Lower leg skin (tissue), 4 donors: Measurements from ENCODE around the gene INTS7. TPM values are rescaled to one million over a fixed set of nuclear protein-coding genes. Genes with fewer than 3 reads are reported as not detected.

ENCODE experiments used
- DNase-seq, 2 donors: peaks; one replicate each; pipeline ENCODE4 v3.0.0-alpha.2; 2019; ENCODE audit warnings: low spot score in 2 of 2
- H3K4me3 ChIP-seq: fragments of 200-600 bp; sonication (generic); 2 replicates; pipeline ENCODE4 v1.5.1; 2017; ENCODE audit warnings: mild to moderate bottlenecking, low read depth; ENCODE audit not compliant: poor library complexity, severe bottlenecking
- POLR2A ChIP-seq, 2 donors: fragments of 450-650 bp; IDR thresholded peaks; one replicate each; pipeline ENCODE4 v1.6.1; 2016 to 2017; ENCODE audit warnings: antibody characterized with exemption in 2 of 2, mild to moderate bottlenecking in 1 of 2, moderate library complexity in 1 of 2
- WGBS, 2 donors: methylation state at CpG; one replicate each; pipeline ENCODE4 v1.1.5; 2018; 5-methylcytosine and 5-hydroxymethylcytosine counted together
- intact Hi-C: fragments of 100-400 bp; cut with DNase I; formaldehyde crosslinking; loops from one replicate; pipeline ENCODE4 v1.15.0; 2023; ENCODE audit warnings: low total_unique reads
- total RNA-seq, 4 donors: library from RNA; depleted of rRNA; stranded (reverse); fragments of >200 nt; gene quantifications; one replicate each; pipeline ENCODE4 v1.1.0, GENCODE V29; 2016
- TF ChIP-seq, protein P1 (sequence below), 3 donors: fragments of 450-650 bp; IDR thresholded peaks; one replicate each; pipeline ENCODE4 v1.5.1; 2016; ENCODE audit warnings: antibody characterized with exemption in 3 of 3, mild to moderate bottlenecking in 3 of 3, moderate library complexity in 2 of 3

INTS7 gene
- total RNA-seq, 4 donors from 2014 or later = 8.5 to 15.5 (median 11.0) TPM

DNA sequence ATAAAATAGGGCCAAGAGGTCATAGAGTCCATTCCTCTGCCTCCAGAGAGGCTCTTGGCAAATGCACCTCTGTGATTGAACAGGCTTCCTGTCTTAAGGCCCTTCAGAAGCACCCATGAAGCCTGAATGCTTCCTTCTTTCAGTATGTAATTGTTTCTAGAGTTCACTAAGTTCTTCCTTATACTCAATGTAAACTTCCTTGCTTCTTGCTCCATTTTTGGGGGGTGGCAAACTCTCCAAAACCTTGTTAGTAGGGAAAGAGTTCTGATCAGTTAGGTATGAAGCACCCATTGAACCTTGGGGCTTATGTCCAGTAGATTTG is 102.5 kb downstream of the INTS7 start:
- intact Hi-C loops = no loop called here
- TF ChIP-seq POLR2A (IDR thresholded peaks at IDR 0.05) = no peak
- TF ChIP-seq, protein P1, sequence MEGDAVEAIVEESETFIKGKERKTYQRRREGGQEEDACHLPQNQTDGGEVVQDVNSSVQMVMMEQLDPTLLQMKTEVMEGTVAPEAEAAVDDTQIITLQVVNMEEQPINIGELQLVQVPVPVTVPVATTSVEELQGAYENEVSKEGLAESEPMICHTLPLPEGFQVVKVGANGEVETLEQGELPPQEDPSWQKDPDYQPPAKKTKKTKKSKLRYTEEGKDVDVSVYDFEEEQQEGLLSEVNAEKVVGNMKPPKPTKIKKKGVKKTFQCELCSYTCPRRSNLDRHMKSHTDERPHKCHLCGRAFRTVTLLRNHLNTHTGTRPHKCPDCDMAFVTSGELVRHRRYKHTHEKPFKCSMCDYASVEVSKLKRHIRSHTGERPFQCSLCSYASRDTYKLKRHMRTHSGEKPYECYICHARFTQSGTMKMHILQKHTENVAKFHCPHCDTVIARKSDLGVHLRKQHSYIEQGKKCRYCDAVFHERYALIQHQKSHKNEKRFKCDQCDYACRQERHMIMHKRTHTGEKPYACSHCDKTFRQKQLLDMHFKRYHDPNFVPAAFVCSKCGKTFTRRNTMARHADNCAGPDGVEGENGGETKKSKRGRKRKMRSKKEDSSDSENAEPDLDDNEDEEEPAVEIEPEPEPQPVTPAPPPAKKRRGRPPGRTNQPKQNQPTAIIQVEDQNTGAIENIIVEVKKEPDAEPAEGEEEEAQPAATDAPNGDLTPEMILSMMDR (IDR thresholded peaks at IDR 0.05) = no peak
- H3K4me3 ChIP-seq = no peak overlapping the region
- no peak for DNase-seq

DNA sequence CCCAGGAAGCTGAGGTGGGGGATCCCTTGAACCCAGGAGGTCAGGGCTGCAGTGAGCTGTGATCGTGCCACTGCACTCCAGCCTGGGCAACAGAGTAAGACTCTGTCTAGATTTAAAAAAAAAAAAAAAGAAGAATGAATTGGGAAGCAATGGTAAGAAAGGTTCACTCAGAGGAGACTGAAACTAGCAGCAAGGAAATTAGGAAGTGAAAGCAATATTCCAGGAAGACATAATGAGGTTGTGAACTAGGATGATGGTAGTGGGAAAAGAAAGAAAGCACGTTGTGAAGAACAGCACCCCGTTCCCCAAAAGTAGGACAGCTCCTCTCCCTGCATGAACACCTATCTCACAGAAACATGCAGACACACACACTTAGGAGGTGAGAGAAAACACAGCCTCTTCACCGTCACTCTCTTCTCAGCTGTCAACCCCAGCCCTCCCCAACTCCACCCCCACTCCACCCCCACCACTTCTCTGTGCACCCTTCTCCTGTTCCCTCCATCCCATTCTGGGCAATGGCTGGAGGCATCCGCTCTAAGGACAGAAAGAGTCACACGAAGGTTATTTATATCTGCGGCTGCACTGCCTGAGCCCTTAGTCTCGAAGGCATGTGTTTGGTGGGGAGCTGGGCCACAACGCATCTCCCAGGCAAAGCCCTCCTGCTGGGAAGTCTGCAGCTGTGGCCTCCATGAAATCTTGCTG is 103.0 kb downstream of the INTS7 start:
- intact Hi-C loops = no loop called here
- 74 to 86% methylated on average over 9 of the region's 9 CpGs for WGBS, 2 donors
- H3K4me3 ChIP-seq = no peak overlapping the region
- no peak for TF ChIP-seq POLR2A (IDR thresholded peaks at IDR 0.05)
- TF ChIP-seq, protein P1 (IDR thresholded peaks at IDR 0.05) = no peak
- DNase-seq = no peak

DNA sequence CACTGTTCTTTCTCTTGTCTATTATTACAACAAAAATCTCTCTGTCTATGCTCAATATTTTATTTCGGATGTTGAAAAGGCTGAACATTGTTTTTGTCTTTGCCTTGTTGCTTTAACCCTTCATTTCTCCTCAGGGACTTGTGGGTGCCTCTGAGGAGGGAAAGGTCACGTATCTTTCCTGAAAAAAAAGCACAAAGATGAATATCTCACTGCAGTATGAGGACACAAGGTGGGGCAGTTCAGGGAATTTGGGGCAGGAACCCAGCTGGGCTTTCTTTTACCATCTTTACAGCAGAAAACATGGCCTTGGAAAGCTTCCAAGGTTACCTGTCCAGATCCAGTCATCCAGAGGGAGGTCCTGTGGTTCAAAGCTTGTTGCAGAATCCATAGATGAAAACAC is 105.7 kb downstream of the INTS7 start:
- no peak overlapping the region for H3K4me3 ChIP-seq
- WGBS, 2 donors = 72 to 85% methylated on average over 2 of the region's 2 CpGs
- intact Hi-C loops = no loop called here
- no peak for DNase-seq
- no peak for TF ChIP-seq POLR2A (IDR thresholded peaks at IDR 0.05)
- TF ChIP-seq, protein P1 (IDR thresholded peaks at IDR 0.05) = no peak

DNA sequence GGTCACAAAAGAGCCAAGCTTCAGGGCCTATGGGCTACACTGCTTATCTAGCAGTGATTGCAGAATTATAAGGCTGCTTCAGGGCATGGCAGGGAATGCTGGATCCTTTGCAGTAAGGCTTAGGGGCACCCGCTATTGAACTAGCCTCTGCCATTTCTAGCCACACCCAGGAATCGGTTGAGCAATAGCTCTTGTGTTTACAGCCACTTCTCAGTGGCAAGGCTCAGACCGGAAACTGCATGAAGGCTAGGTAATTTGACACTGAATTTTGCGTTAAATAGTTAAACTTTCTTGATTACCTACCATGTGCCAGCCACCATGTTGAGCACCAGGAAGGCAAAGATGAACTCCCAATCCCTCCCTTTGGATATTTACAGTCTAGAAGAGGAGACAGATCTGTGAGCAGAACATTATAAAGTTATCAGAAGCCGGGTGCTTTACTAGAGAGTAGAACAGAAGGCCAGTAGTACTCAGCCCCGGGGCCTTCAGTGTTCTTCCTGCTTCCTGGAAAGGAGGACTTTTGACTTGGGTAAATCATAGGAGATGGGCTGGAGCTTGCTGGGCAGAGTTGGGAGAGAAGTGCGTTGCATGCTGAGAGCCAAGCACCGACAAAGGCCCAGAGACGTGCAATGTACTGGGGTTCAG is 106.2 kb downstream of the INTS7 start:
- WGBS, 2 donors = 32 to 43% methylated on average over 9 of the region's 9 CpGs
- intact Hi-C loops = no loop called here
- TF ChIP-seq POLR2A (IDR thresholded peaks at IDR 0.05) = no peak
- TF ChIP-seq, protein P1 (IDR thresholded peaks at IDR 0.05) = no peak
- DNase-seq = peak in 1 of 2 donors; percentile 65
- no peak overlapping the region for H3K4me3 ChIP-seq

DNA sequence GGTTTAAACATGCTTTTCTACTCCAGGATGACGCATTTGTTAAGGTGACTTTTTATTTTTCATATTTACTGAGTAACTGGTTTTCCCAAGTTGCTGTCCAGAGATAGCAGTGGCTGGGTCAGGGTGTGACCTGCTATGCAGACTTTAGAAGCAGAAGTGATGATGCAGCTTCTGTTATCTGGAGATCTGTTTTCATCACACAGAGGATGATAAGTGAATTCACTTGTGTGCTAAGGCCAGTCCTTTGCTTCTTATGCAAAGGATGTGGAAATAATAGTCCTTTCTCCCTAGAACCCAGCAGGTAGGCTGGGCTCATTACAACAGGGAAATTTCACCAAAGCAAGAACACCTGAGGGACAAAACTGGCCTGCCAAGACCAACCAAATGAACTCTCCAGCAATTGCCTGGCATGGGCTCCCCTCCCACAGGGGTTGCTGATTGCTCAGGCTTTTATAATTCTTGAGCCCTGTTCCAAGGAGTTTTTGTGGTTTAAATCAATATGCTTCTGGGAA is 107.0 kb downstream of the INTS7 start:
- TF ChIP-seq, protein P1 (IDR thresholded peaks at IDR 0.05) = no peak
- no peak for TF ChIP-seq POLR2A (IDR thresholded peaks at IDR 0.05)
- 58 to 70% methylated on average over 1 of the region's 1 CpG for WGBS, 2 donors
- intact Hi-C loops = no loop called here
- no peak for DNase-seq
- H3K4me3 ChIP-seq = no peak overlapping the region
